Lung (tissue), 12 donors: ENCODE data around the gene ACP7. TPM values are rescaled to one million over a fixed set of nuclear protein-coding genes. Genes with fewer than 3 reads are reported as not detected.

Experiments
- ATAC-seq: fragments of 200-7000 bp; cut with Tn5 transposase; one replicate; pipeline ENCODE4 v1.9.1; 2020; ENCODE audit warnings: moderate number of reproducible peaks; ENCODE audit not compliant: insufficient read depth, low FRiP score
- DNase-seq, 3 donors: peaks; one replicate each; pipeline ENCODE4 v3.0.0-alpha.2; 2013 to 2017
- H3K27ac ChIP-seq, 2 donors: one replicate each; pipeline ENCODE4 v1.5.1; 2013; ENCODE audit warnings: mild to moderate bottlenecking in 2 of 2, moderate library complexity in 2 of 2, control low read depth in 1 of 2, inconsistent platforms in 1 of 2, low read depth in 1 of 2, low read length in 1 of 2
- H3K27me3 ChIP-seq, 3 donors: one replicate each; pipeline ENCODE4 v1.5.1; 2013; ENCODE audit warnings: low read length in 2 of 3; ENCODE audit not compliant: control insufficient read depth in 3 of 3, insufficient read depth in 3 of 3
- H3K36me3 ChIP-seq, 4 donors: one replicate each; pipeline ENCODE4 v1.5.1; 2013; ENCODE audit warnings: low read length in 4 of 4, mild to moderate bottlenecking in 1 of 4, moderate library complexity in 1 of 4; ENCODE audit not compliant: control insufficient read depth in 4 of 4, insufficient read depth in 4 of 4
- H3K4me1 ChIP-seq, 5 donors: one replicate each; pipeline ENCODE4 v1.5.1; 2013; ENCODE audit warnings: low read length in 5 of 5, mild to moderate bottlenecking in 2 of 5, moderate library complexity in 1 of 5; ENCODE audit not compliant: control insufficient read depth in 5 of 5, insufficient read depth in 5 of 5
- H3K4me3 ChIP-seq: one replicate; pipeline ENCODE4 v1.5.1; 2013; ENCODE audit warnings: mild to moderate bottlenecking, control low read depth, moderate library complexity
- H3K9ac ChIP-seq, 2 donors: one replicate each; pipeline ENCODE4 v1.5.1; 2013; ENCODE audit warnings: low read length in 2 of 2, control low read depth in 1 of 2; ENCODE audit not compliant: insufficient read depth in 1 of 2
- H3K9me3 ChIP-seq, 4 donors: one replicate each; pipeline ENCODE4 v1.5.1; 2013; ENCODE audit warnings: low read length in 3 of 4, mild to moderate bottlenecking in 1 of 4, moderate library complexity in 1 of 4; ENCODE audit not compliant: control insufficient read depth in 4 of 4, insufficient read depth in 3 of 4
- CTCF ChIP-seq: IDR thresholded peaks from 2 replicates; pipeline ENCODE4 v1.5.1; 2012; ENCODE audit warnings: mild to moderate bottlenecking; ENCODE audit errors: control extremely low read depth, extremely low read depth
- WGBS, 2 donors: extraction: QIAGEN DNeasy Blood & Tissue Kit; methylation state at CpG; one replicate each; pipeline ENCODE4 v1.1.7; 2013; 5-methylcytosine and 5-hydroxymethylcytosine counted together
- polyA plus RNA-seq, 2 donors: library from polyadenylated mRNA; stranded (reverse); fragments of 200-250 nt; gene quantifications; one replicate each; pipeline ENCODE4 v1.2.1, GENCODE V29; 2013
- total RNA-seq, 2 donors: library from RNA; depleted of rRNA in 1 of 2; stranded (reverse); fragments of >200 nt in 1 of 2; gene quantifications; one replicate each; pipeline ENCODE4 v1.2.1, GENCODE V29; 2014 to 2021
- donor health status: control.
- donor health status: control.
- donor health status: Bipolar disorder and iron deficiency.
- donor health status: healthy.
- donor health status: DM: yes; HTN: yes; CAD: no.

ACP7 gene
- total and polyA plus RNA-seq, 4 donors = 0.03 TPM; not detected in 3

- no peak overlapping the region for H3K9ac ChIP-seq
- no peak for TF ChIP-seq CTCF
- no peak for ATAC-seq
- H3K36me3 ChIP-seq = no peaks in the 10 kb centered on the region
- H3K4me1 ChIP-seq = peaks cover 0 to 9% (median under 1%) of the 10 kb centered on the region in 5 donors
- WGBS, 2 donors = 59 to 77% methylated on average over 7 of the region's 7 CpGs
- H3K27me3 ChIP-seq = peaks cover 10 to 23% (median 12%) of the 10 kb centered on the region in 3 donors
- DNase-seq = no peak
- no peaks in the 10 kb centered on the region for H3K9me3 ChIP-seq
- H3K27ac ChIP-seq = no peak overlapping the region
- no peak overlapping the region for H3K4me3 ChIP-seq
These were observed 5.5 kb upstream of the ACP7 start for GRCh38 chr19:39078436-39079200.

GRCh38 chr19:39080431-39080830 is 3.7 kb upstream of the ACP7 start:
- peaks cover 0 to 11% (median 5%) of the 10 kb centered on the region in 5 donors for H3K4me1 ChIP-seq
- no peak for TF ChIP-seq CTCF
- ATAC-seq (no peak), DNase-seq (no peak)
- no peaks in the 10 kb centered on the region for H3K36me3 ChIP-seq
- H3K9ac ChIP-seq = no peak overlapping the region
- WGBS, 2 donors = 49 to 61% methylated on average over 3 of the region's 3 CpGs
- no peak overlapping the region for H3K27ac ChIP-seq
- H3K9me3 ChIP-seq = no peaks in the 10 kb centered on the region
- no peak overlapping the region for H3K4me3 ChIP-seq
- H3K27me3 ChIP-seq = peaks cover 11 to 30% (median 26%) of the 10 kb centered on the region in 3 donors

GRCh38 chr19:39082167-39082566 is 2.0 kb upstream of the ACP7 start:
- 87 to 90% methylated on average over 7 of the region's 7 CpGs for WGBS, 2 donors
- ATAC-seq (no peak), DNase-seq (no peak)
- Histone ChIP-seq H3K4me3 (no peak overlapping the region), H3K27me3 (peaks cover 15 to 37% (median 31%) of the 10 kb centered on the region in 3 donors), H3K27ac (no peak overlapping the region), H3K9me3 (no peaks in the 10 kb centered on the region), H3K4me1 (peaks cover 0 to 11% (median 5%) of the 10 kb centered on the region in 5 donors), H3K36me3 (no peaks in the 10 kb centered on the region), H3K9ac (no peak overlapping the region)
- no peak for TF ChIP-seq CTCF
